ENCODE measurements around the gene CXXC1. TPM values are rescaled to one million over a fixed set of nuclear protein-coding genes. Genes with fewer than 3 reads are reported as not detected.
"Not testable (repeated sequence)": the region's sequence is repeated elsewhere in the genome, so short reads cannot be mapped to it uniquely, and the experiment has no call there.

Gene CXXC1
- polyA plus RNA-seq (ENCODE audit: insufficient read length in 12 of 12) = 10 to 100 TPM in 11 of 12 donors, not detected in 1; 24.7 to 59.4 (median 30.6) TPM
- long read RNA-seq, donor 1, transcript CXXC1-209 (2 exons, 802 nt) = major isoform, 17 of 22 reads
- long read RNA-seq, donor 1, partial matches to known transcripts = 0 of 22 reads
- long read RNA-seq, donor 1, other reads (novel, unspliced or antisense) = 0 of 22 reads
- long read RNA-seq, donor 2, partial matches to known transcripts = 0 of 10 reads
- long read RNA-seq, donor 2, other reads (novel, unspliced or antisense) = 0 of 10 reads
- long read RNA-seq, donor 3, transcript CXXC1-209 (2 exons, 802 nt) = major isoform, 6 of 6 reads
- long read RNA-seq, donor 3, partial matches to known transcripts = 0 of 6 reads
- long read RNA-seq, donor 3, other reads (novel, unspliced or antisense) = 0 of 6 reads
- long read RNA-seq, donor 4, partial matches to known transcripts = 0 of 3 reads
- long read RNA-seq, donor 4, other reads (novel, unspliced or antisense) = 0 of 3 reads
- long read RNA-seq, donor 5, transcript CXXC1-209 (2 exons, 802 nt) = major isoform, 15 of 19 reads
- long read RNA-seq, donor 5, partial matches to known transcripts = 0 of 19 reads
- long read RNA-seq, donor 5, other reads (novel, unspliced or antisense) = 0 of 19 reads
- long read RNA-seq, donor 6, partial matches to known transcripts = 0 of 5 reads
- long read RNA-seq, donor 6, other reads (novel, unspliced or antisense) = 0 of 5 reads
- long read RNA-seq, donor 7, partial matches to known transcripts = 0 of 6 reads
- long read RNA-seq, donor 7, other reads (novel, unspliced or antisense) = 0 of 6 reads
- long read RNA-seq, donor 8, transcript CXXC1-209 (2 exons, 802 nt) = major isoform, 16 of 18 reads
- long read RNA-seq, donor 8, partial matches to known transcripts = 0 of 18 reads
- long read RNA-seq, donor 8, other reads (novel, unspliced or antisense) = 0 of 18 reads
- long read RNA-seq, donor 9, transcript CXXC1-209 (2 exons, 802 nt) = major isoform, 7 of 7 reads
- long read RNA-seq, donor 9, partial matches to known transcripts = 0 of 7 reads
- long read RNA-seq, donor 9, other reads (novel, unspliced or antisense) = 0 of 7 reads
- long read RNA-seq, donor 10, transcript CXXC1-209 (2 exons, 802 nt) = major isoform, 8 of 14 reads
- long read RNA-seq, donor 10, partial matches to known transcripts = 0 of 14 reads
- long read RNA-seq, donor 10, other reads (novel, unspliced or antisense) = 0 of 14 reads
- long read RNA-seq, donor 11, transcript CXXC1-209 (2 exons, 802 nt) = major isoform, 8 of 9 reads
- long read RNA-seq, donor 11, partial matches to known transcripts = 0 of 9 reads
- long read RNA-seq, donor 11, other reads (novel, unspliced or antisense) = 0 of 9 reads

- DNase-seq = peak; percentile 100
These were observed at the start of gene CXXC1 for GRCh38 chr18:50287441-50288347. Gene CXXC1 (minus strand): TSS chr18:50287692. CDS start chr18:50287589, 103 bp downstream.

- no peak for DNase-seq
These were observed 47.2 kb upstream of the CXXC1 start for GRCh38 chr18:50334546-50335152.

- DNase-seq = no peak
These were observed 44.2 kb upstream of the CXXC1 start for GRCh38 chr18:50331691-50332090.

GRCh38 chr18:50330176-50330575 is 42.7 kb upstream of the CXXC1 start:
- DNase-seq = no peak

- no peak for DNase-seq
These were observed 40.5 kb upstream of the CXXC1 start for GRCh38 chr18:50327983-50328382.

GRCh38 chr18:50320719-50321118 is 33.2 kb upstream of the CXXC1 start:
- DNase-seq = no peak

- no peak for DNase-seq
These were observed 27.8 kb upstream of the CXXC1 start for GRCh38 chr18:50315100-50315871.

- no peak for DNase-seq
These were observed 26.5 kb upstream of the CXXC1 start for GRCh38 chr18:50313873-50314460.

- no peak for DNase-seq
These were observed 25.6 kb upstream of the CXXC1 start for GRCh38 chr18:50313031-50313607.

GRCh38 chr18:50312296-50313030 is 25.0 kb upstream of the CXXC1 start:
- DNase-seq = no peak

- no peak for DNase-seq
These were observed 24.2 kb upstream of the CXXC1 start for GRCh38 chr18:50311650-50312049.

GRCh38 chr18:50310080-50310479 is 22.6 kb upstream of the CXXC1 start:
- DNase-seq = no peak

GRCh38 chr18:50308851-50309250 is 21.4 kb upstream of the CXXC1 start:
- not testable (repeated sequence) for DNase-seq

GRCh38 chr18:50307738-50308470 is 20.4 kb upstream of the CXXC1 start:
- DNase-seq = peak; percentile 87

GRCh38 chr18:50307400-50307737 is 19.9 kb upstream of the CXXC1 start:
- no peak for DNase-seq

- no peak for DNase-seq
These were observed 19.5 kb upstream of the CXXC1 start for GRCh38 chr18:50306944-50307343.

- DNase-seq = no peak
These were observed 13.6 kb upstream of the CXXC1 start for GRCh38 chr18:50301074-50301473.
